Ishikawa (cell line): ENCODE results near the gene C16orf78.

Experiments used
- FOXM1 ChIP-seq: IDR thresholded peaks from 2 replicates; pipeline ENCODE4 v1.6.1; 2012; ENCODE audit warnings: low read depth, borderline replicate concordance
- USF1 ChIP-seq: IDR thresholded peaks from 2 replicates; pipeline ENCODE4 v1.6.1; 2012

- TF ChIP-seq FOXM1 (no peak), USF1 (no peak)
Observed at GRCh38 chr16:49442805-49443204, 69.2 kb downstream of the C16orf78 start.
